Vagina (tissue), 2 donors: ENCODE results near the gene REV3L. TPM values are rescaled to one million over a fixed set of nuclear protein-coding genes. Genes with fewer than 3 reads are reported as not detected.

Source experiments
- DNase-seq, 2 donors: peaks; one replicate each; pipeline ENCODE4 v3.0.0-alpha.2; 2017; ENCODE audit errors: extremely low spot score in 2 of 2
- H3K27ac ChIP-seq: fragments of 200-600 bp; sonication (generic); one replicate; pipeline ENCODE4 v1.5.1; 2019
- H3K27me3 ChIP-seq: fragments of 200-600 bp; sonication (generic); one replicate; pipeline ENCODE4 v1.5.1; 2019
- H3K36me3 ChIP-seq, 2 donors: fragments of 200-600 bp; sonication (generic); one replicate each; pipeline ENCODE4 v1.5.1; 2017 to 2019
- H3K4me1 ChIP-seq: fragments of 200-600 bp; sonication (generic); one replicate; pipeline ENCODE4 v1.5.1; 2019
- H3K4me3 ChIP-seq, 2 donors: fragments of 200-600 bp; sonication (generic); 1 replicate in 1 of 2; 2 replicates in 1 of 2; pipeline ENCODE4 v1.5.1; 2016 to 2019
- H3K9me3 ChIP-seq: fragments of 200-600 bp; sonication (generic); one replicate; pipeline ENCODE4 v1.5.1; 2019
- POLR2A ChIP-seq, 2 donors: fragments of 450-650 bp; IDR thresholded peaks; one replicate each; pipeline ENCODE4 v1.6.1; 2017; ENCODE audit warnings: antibody characterized with exemption in 2 of 2, mild to moderate bottlenecking in 2 of 2, moderate library complexity in 2 of 2
- POLR2AphosphoS5 ChIP-seq, 2 donors: sonication (generic); formaldehyde crosslinking; IDR thresholded peaks; one replicate each; pipeline ENCODE4 v1.9.0; 2017; ENCODE audit warnings: antibody characterized with exemption in 2 of 2, mild to moderate bottlenecking in 2 of 2, low read depth in 1 of 2; ENCODE audit not compliant: insufficient read depth in 1 of 2
- intact Hi-C: fragments of 100-400 bp; cut with DNase I; formaldehyde crosslinking; loops from one replicate; pipeline ENCODE4 v1.15.1; 2023
- total RNA-seq: library from RNA; depleted of rRNA; stranded (reverse); fragments of >200 nt; gene quantifications from one replicate; pipeline ENCODE4 v1.2.3, GENCODE V29; 2016
- TF ChIP-seq, protein P1 (sequence below), 3 experiments: fragments of 450-650 bp in 2 of 3; fragments of 200-600 bp in 1 of 3; sonication (generic) in 1 of 3; IDR thresholded peaks; one replicate each; pipeline ENCODE4 v1.5.1; 2017 to 2019; ENCODE audit warnings: antibody characterized with exemption in 3 of 3, mild to moderate bottlenecking in 2 of 3, moderate library complexity in 2 of 3

REV3L gene
- total RNA-seq, 1 donor from 2014 or later: 33.9 TPM

DNA sequence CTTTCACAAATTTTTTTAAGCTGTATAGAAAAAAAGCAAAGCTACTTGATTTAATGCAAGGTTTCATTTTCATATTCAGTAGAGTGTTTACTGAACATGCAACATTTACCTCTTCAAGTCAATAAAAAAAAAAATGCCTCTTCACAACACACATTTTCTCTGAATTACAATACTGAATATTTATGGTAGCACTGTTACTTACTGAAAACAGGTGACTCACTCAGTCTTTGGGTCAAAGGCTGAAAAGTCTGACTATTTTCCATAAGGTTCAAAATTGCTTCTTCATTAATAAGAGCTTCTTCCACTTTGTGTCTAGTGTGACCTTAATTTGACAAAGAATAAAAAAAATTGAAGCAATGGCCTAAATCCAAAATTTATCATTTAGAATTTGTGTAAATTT is 101.9 kb downstream of the REV3L start:
- no peak overlapping the region for H3K4me3 ChIP-seq
- DNase-seq: no peak
- H3K27me3 ChIP-seq: no peaks in the 10 kb centered on the region
- H3K36me3 ChIP-seq: peaks cover 0 to 41% of the 10 kb centered on the region in 2 donors
- no peak overlapping the region for H3K27ac ChIP-seq
- H3K9me3 ChIP-seq: no peaks in the 10 kb centered on the region
- H3K4me1 ChIP-seq: no peaks in the 10 kb centered on the region
- intact Hi-C loops: no loop called here
- no peak for TF ChIP-seq POLR2A (IDR thresholded peaks at IDR 0.05)
- TF ChIP-seq, protein P1, sequence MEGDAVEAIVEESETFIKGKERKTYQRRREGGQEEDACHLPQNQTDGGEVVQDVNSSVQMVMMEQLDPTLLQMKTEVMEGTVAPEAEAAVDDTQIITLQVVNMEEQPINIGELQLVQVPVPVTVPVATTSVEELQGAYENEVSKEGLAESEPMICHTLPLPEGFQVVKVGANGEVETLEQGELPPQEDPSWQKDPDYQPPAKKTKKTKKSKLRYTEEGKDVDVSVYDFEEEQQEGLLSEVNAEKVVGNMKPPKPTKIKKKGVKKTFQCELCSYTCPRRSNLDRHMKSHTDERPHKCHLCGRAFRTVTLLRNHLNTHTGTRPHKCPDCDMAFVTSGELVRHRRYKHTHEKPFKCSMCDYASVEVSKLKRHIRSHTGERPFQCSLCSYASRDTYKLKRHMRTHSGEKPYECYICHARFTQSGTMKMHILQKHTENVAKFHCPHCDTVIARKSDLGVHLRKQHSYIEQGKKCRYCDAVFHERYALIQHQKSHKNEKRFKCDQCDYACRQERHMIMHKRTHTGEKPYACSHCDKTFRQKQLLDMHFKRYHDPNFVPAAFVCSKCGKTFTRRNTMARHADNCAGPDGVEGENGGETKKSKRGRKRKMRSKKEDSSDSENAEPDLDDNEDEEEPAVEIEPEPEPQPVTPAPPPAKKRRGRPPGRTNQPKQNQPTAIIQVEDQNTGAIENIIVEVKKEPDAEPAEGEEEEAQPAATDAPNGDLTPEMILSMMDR (IDR thresholded peaks at IDR 0.05): no peak
- TF ChIP-seq POLR2AphosphoS5 (IDR thresholded peaks at IDR 0.05; ENCODE audit: insufficient read depth in 1 of 2, low read depth in 1 of 2): no peak

DNA sequence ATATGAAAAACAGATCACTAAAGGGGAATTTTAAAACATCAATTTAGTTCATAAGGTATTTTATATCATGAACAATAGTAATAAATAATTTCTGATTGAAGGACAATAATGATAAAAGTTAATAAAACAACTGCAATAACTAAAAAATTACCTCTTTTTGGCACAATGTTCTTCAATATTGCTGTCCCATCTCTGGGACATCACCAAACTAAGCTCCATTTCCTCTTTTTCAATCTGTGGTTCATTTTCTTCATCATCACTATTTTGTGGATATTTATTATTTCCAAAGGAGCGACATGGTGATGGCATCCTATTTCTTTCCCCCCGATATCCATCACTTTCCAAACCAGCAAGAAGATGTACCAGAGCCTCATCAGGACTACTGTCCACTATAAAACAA is 103.2 kb downstream of the REV3L start:
- intact Hi-C loops: no loop called here
- Histone ChIP-seq H3K4me1 (no peaks in the 10 kb centered on the region), H3K9me3 (no peaks in the 10 kb centered on the region), H3K36me3 (peaks cover 0 to 50% of the 10 kb centered on the region in 2 donors), H3K4me3 (no peak overlapping the region), H3K27ac (no peak overlapping the region), H3K27me3 (no peaks in the 10 kb centered on the region)
- no peak for DNase-seq
- TF ChIP-seq POLR2AphosphoS5 (IDR thresholded peaks at IDR 0.05; ENCODE audit: insufficient read depth in 1 of 2, low read depth in 1 of 2): no peak
- no peak for TF ChIP-seq POLR2A (IDR thresholded peaks at IDR 0.05)
- TF ChIP-seq, protein P1 (IDR thresholded peaks at IDR 0.05): no peak

DNA sequence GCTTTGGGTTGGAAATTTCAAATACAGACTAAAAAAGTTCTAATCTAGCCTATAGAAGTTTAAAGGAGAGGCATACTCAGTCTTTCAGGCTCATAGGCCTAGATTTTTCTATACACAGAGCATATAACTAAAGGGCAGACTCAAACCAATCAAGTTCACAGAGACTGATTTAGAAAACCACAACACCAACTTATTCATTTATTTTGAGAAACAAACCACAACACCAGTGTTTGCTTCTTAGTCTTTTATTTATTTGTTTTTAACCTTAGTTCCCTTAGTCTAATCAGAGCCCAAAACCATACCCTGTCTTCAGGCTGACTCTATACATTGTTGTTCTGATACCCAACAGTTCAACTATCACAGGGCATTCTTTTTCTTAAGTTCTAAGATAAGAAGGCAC is 103.7 kb downstream of the REV3L start:
- DNase-seq: no peak
- H3K4me1 ChIP-seq: no peaks in the 10 kb centered on the region
- no peak overlapping the region for H3K27ac ChIP-seq
- intact Hi-C loops: no loop called here
- TF ChIP-seq, protein P1 (IDR thresholded peaks at IDR 0.05): no peak
- TF ChIP-seq POLR2A (IDR thresholded peaks at IDR 0.05) (no peak), POLR2AphosphoS5 (IDR thresholded peaks at IDR 0.05; ENCODE audit: insufficient read depth in 1 of 2, low read depth in 1 of 2) (no peak)
- no peaks in the 10 kb centered on the region for H3K27me3 ChIP-seq
- no peak overlapping the region for H3K4me3 ChIP-seq
- no peaks in the 10 kb centered on the region for H3K9me3 ChIP-seq
- H3K36me3 ChIP-seq: peaks cover 0 to 53% of the 10 kb centered on the region in 2 donors

DNA sequence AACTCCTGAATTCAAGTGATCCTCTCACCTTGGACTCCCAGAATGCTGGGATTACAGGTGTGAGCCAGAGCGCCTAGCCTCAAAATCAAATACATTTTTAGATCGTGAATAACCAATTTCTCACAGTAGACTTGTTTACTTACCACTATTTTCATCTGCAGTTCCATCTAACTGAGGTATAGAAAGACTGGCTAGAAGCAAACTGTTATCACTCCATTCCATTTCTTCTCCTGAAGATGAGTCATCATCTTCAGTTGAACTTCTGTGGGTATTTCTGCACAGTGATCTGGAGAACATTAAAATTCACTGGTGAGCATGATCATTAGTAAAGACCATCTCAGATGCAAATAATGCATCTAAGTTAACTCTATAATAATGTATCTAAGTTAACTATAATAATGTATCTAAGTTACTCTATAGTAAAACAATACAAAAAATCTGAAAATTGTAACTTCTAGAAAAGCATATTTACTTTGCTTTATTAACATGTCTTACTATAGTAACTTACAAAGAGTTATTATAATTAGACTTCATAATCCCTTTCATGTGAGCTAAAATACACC is 105.4 kb downstream of the REV3L start:
- DNase-seq: no peak
- no peak overlapping the region for H3K4me3 ChIP-seq
- intact Hi-C loops: no loop called here
- H3K27me3 ChIP-seq: no peaks in the 10 kb centered on the region
- no peaks in the 10 kb centered on the region for H3K9me3 ChIP-seq
- TF ChIP-seq, protein P1 (IDR thresholded peaks at IDR 0.05): no peak
- TF ChIP-seq POLR2AphosphoS5 (IDR thresholded peaks at IDR 0.05; ENCODE audit: insufficient read depth in 1 of 2, low read depth in 1 of 2): no peak
- no peak for TF ChIP-seq POLR2A (IDR thresholded peaks at IDR 0.05)
- peaks cover 0 to 52% of the 10 kb centered on the region in 2 donors for H3K36me3 ChIP-seq
- H3K27ac ChIP-seq: no peak overlapping the region
- H3K4me1 ChIP-seq: no peaks in the 10 kb centered on the region

DNA sequence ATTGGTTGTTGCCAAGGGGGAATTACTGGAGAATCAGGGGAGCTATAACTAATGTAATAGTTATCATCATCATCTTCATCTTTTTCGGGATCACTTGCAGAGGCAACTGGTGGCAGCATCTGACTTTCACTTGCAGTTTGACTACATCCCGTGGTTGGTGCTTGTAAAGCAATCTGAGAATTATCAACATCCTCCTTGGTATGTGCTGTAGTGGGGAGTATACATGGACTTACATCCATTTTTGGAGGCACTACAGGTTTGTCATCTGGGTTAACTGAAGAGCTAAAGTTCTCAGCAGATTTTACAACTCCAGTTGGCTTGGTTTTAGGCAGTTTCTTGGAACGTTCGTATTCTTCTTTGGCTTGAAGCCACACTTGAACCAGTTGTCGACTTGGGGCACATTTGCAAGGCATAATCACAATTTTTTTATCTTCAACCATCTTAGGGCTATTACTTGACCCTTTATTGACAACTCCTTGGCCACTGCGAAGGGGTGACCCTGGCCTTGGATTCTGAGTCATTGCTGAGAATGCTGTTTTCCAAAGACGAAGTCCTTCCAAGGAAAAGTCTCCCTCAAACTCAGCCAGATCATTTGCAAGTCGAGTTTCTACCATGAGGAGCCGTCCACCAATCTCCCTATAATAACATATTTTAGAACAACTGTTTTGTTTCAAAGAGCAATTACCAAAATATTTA is 115.5 kb downstream of the REV3L start:
- TF ChIP-seq POLR2AphosphoS5 (IDR thresholded peaks at IDR 0.05; ENCODE audit: insufficient read depth in 1 of 2, low read depth in 1 of 2) (no peak), POLR2A (IDR thresholded peaks at IDR 0.05) (no peak)
- TF ChIP-seq, protein P1 (IDR thresholded peaks at IDR 0.05): no peak
- H3K36me3 ChIP-seq: peaks cover 0 to 9% of the 10 kb centered on the region in 2 donors
- peaks cover 17% of the 10 kb centered on the region for H3K4me1 ChIP-seq
- H3K4me3 ChIP-seq: no peak overlapping the region
- H3K27ac ChIP-seq: peak overlapping the region; percentile 42
- H3K27me3 ChIP-seq: no peaks in the 10 kb centered on the region
- intact Hi-C loops: loop anchor here (10.0 kb wide), 1 partner anchor 97 kb away; no protein-coding TSS in a partner anchor
- DNase-seq: no peak
- H3K9me3 ChIP-seq: no peaks in the 10 kb centered on the region
